CD4-positive, alpha-beta T cell treated with Interleukin-6 for 4 hours (primary cell): ENCODE data around the gene SLC8A2.

Experiments
- DNase-seq: peaks from one replicate; pipeline ENCODE4 v3.0.0-alpha.2; 2020; ENCODE audit warnings: mixed read lengths

The SLC8A2 gene, protein sequence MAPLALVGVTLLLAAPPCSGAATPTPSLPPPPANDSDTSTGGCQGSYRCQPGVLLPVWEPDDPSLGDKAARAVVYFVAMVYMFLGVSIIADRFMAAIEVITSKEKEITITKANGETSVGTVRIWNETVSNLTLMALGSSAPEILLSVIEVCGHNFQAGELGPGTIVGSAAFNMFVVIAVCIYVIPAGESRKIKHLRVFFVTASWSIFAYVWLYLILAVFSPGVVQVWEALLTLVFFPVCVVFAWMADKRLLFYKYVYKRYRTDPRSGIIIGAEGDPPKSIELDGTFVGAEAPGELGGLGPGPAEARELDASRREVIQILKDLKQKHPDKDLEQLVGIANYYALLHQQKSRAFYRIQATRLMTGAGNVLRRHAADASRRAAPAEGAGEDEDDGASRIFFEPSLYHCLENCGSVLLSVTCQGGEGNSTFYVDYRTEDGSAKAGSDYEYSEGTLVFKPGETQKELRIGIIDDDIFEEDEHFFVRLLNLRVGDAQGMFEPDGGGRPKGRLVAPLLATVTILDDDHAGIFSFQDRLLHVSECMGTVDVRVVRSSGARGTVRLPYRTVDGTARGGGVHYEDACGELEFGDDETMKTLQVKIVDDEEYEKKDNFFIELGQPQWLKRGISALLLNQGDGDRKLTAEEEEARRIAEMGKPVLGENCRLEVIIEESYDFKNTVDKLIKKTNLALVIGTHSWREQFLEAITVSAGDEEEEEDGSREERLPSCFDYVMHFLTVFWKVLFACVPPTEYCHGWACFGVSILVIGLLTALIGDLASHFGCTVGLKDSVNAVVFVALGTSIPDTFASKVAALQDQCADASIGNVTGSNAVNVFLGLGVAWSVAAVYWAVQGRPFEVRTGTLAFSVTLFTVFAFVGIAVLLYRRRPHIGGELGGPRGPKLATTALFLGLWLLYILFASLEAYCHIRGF

DNA sequence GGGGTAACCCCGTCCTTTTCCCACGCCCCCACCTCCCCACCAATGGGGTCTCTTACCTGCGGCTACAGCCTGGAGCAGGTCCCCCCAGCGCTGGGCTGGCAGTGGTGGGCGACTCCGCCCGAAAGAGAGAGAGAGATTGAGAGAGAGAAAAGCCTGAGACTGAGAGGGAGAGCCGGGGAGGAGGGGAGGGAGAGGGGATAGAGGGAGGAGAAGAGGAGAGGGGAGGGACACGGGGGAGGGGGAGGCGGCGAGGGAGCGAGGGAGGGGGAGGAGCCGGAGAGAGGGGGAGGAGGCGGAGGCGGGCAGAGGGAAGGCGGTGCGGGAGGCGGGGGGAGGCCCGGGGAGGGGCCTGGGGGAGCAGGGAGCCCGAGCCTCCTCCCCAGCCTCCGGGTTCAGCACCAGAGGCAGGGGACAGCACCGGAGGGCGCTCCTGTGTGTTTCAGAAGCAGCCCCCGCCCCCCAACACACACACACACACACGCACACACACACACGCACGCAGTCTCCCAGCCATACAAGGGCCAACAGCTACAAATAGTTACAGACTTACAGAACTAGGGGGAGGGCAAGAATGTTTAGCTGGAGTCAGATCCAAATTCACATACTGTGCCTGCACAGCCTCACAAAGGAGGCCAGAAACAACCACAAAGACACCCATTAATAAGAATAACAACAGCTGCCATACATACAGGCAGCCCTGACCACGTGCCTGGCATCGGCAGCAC lies at the start of gene SLC8A2:
TSS of gene SLC8A2 (minus strand) at position 161 of the 725 bp plus-strand sequence. CDS start 5,490 bp downstream, outside the sequence.
- peak; percentile 65 for DNase-seq

DNA sequence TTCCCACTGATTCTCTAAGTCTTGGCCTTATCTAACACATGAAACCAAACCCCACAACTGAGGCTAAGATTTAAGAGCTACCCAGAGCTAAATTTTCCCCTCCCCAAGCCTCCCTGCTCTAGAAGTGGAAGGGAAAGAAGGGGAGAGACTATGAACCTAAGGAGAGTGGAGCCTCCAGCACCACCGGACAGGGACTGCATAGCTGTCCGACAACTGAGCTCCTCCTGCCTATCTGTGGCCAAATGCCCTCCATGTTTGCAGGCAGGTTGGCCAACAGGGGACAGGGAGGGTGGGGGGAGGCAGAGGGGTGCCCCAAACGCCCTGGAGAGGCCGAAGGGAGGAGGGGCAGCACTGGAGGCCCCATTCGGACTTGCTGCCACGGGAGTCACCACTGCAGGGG lies 49.1 kb upstream of the SLC8A2 start:
- no peak for DNase-seq

DNA sequence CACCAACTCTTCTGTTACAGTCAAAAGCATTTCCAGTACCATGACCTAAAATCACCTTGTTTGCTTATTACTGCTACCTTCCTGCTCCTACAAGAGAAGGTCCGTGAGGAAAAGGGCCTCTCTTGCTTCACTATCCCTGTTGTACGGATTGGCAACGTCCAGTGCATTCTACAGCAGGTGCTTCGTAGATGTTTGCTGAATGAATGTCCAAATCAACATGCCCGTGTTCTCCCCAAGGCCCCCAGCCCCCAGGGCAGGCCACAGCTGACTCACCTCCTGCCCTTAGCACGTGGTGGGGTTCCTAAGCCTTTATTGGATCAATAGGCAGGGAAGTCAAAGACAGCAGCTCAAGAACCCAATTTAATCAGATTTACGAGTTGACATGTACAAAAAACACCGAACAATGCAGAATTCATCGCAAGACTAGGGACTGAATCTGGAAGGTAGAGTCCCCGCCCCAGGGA lies 48.7 kb upstream of the SLC8A2 start:
- DNase-seq = no peak

DNA sequence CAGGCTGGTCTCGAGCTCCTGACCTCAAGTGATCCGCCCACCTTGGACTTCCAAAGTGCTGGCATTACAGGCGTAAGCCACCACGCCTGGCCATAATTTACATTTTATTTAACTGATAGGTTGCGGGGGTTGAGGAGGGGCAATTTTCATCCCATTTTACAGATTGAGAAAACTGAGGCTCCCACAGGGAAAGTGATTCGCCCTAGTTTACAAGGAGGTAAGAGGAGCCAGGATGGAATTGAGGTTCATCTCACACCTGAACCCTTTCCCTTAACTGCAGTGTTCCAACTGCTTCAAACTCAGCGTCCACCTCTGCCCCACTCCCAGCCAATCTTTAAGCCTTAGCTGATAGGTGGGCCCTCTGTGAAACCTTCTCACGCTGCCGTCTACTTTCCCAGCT lies 47.2 kb upstream of the SLC8A2 start:
- no peak for DNase-seq

DNA sequence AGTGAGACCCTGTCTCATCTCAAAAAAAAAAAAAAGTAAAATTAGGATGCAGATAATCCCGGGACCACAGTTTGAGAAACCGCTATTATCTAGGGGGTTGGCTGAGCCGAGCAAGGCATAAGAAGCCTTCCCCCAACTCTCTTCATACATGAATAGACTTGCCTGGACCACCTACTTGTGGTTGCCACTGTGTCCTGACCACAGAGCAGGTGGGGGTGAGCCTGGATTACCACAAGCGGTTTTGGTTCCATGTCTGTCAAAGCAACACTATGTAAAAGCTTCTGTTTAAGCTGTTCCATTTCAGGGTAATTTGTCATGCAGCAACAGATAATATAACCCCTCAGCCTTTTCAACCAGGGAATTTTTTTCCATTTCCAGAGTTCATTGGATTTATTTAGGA lies 46.4 kb upstream of the SLC8A2 start:
- peak; percentile 52 for DNase-seq

DNA sequence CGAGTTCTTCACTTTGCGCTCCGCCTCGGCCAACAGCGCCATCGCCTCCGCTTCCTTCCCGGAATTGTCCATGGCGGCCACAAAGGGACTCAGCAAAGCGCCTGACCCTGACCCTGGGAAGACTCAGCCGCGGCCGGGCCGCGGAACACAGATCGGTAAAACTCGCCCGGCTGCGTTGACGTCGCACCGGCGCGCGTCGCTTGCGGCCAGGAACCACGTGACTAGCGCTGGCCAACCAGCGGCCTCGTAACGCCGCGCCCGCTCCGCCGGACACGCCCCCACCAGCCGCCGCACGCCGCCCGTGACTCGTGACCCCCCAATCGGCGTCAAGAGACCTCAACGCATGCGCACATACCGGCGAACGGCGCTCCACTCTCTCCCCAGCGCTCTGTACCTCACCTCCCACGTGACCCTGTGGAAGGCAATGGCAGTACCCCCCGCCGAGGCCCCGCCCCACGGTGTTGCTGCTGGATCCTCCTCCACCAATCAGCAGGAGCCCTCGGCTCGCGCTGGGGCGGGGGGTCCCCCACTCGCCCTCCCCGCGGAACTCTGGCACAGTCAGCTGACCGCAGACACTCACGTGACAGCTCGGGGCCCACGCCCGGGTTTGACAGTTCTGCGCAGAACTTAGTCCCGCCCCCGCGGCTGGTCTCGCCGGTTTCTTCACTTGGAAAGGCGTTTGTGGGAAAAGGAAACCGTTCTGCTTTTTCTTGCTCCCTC lies 43.3 kb upstream of the SLC8A2 start, which contains the start of gene NAPA:
TSS of gene NAPA (minus strand) at position 195 of the 720 bp plus-strand sequence. CDS start at position 72, 123 bp downstream.
- DNase-seq = peak; percentile 100

DNA sequence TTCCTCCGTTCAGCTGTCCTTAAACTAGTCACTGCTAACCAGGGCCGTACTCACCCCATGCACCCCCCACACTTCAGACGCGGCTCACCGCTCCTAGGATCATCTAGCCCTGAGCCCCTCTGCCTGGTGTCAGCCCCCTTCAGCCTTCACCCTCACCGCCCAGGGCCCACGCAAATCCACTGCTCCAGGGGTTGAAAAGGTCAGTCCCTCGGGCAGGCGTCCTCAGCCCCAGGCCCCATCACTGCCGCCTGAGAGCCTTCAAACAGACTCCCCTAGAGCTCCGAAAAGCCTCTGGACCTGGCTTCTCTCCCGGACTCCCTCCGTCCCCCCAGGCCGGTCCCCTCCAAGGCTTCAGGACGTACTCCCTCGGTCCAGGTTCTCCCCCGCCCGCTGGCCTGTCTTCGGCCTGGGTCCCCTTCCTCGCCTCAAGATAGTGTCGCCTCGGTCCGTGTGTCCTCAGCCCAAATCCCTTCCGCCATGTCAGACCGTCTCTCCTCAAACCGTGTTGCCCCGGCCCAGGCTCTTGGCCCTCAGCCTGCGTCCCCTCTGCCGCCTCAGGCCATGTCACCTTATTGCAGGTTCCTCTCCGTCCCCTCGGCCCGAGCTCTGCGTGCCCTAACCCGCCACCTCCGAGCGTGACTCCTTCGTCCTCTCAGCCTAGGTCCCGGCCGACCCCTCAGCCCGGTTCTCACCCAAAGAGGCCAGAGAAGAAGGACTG lies 42.6 kb upstream of the SLC8A2 start:
- DNase-seq = no peak

DNA sequence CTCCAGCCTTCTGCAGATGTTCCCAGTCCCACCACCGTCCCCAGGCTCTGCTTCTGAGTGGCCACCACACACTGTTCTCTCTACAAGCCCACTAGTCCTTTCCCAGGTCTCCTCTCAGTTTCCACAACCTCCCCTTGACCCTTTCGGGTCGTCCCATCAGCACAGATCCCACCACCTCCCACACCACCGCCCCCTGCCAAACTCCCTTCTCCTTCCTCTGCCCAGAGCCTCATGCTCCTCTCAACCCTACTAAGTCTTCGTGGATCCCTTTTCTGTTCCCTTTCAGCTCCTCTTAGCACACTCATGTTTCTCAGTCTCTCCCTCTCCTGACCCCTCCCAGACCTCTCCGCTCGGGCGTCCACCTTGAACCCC lies 41.2 kb upstream of the SLC8A2 start:
- DNase-seq = no peak

DNA sequence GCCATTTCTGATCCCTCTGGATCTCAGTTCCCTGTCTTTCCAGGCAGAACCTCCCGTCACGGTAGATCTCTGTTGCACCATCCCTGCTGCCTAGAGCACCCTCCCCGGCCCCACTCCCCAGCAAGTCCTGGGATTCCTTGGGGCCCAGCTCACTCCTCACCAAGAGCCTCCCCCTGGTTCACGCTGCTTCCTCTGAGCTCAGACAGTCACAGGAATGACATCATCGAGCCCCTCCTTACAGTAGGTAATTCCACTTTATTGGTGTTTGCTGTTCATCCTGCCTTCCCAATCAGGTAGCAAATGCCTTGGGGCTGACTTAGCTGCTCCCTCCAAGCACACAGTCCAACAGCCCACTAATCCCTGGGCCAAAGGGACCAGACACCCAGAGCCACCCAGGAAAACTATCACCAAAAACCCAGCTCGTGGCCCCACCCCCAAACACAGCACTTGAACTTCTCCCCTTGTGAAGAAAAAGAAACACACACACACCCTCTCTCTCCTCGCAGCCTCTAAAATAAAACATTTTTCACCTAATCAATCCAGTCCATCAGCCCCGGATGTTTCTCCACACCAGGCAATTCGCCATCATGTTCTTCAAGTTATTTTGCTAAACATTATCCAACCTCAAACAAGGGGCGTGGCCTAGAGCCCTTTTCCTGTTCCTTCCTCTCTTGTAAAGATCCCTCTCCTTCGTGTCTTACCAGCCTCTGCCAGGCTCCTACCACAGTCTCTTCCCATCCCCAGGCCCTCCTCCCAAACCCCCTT lies 40.7 kb upstream of the SLC8A2 start:
- peak; percentile 33 for DNase-seq

DNA sequence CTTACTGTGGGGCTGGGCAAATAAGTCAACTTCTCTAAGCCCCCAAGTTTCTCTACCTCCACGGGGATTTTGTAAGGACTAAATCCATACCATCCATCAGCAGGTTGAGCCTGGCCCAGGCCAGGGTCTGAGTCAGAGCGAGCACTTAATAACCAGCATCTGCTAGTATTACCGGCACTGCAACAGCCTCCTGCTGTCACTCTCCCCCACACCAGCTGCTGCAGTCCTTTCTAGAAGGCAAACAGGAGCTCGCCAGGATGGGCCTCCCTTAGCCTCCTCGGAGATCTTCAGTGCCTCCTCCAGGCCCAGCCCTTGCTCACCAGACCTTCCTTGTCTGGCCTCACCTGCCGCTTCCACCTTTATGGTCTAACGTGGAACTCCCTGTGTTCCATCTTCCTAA lies 40.0 kb upstream of the SLC8A2 start:
- DNase-seq = no peak

DNA sequence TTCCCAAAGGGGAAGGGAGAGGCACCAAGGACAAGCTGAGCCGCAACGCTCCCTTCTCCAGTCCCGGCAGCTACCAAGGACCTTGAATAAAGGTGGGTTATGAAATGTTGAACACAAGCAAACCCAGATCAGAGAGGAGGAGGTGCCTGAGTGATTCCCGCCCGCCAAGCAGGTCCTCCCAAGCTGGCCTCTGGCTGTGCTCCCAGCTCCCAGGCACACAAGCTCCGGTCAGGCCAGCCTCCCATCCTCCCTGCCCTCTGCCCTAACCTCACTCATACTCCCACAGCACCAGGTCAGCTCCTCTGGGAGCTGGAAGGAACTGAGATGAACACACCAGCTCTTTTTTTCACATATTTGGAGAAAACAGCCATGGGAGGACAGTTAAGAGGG lies 39.4 kb upstream of the SLC8A2 start:
- DNase-seq = no peak

DNA sequence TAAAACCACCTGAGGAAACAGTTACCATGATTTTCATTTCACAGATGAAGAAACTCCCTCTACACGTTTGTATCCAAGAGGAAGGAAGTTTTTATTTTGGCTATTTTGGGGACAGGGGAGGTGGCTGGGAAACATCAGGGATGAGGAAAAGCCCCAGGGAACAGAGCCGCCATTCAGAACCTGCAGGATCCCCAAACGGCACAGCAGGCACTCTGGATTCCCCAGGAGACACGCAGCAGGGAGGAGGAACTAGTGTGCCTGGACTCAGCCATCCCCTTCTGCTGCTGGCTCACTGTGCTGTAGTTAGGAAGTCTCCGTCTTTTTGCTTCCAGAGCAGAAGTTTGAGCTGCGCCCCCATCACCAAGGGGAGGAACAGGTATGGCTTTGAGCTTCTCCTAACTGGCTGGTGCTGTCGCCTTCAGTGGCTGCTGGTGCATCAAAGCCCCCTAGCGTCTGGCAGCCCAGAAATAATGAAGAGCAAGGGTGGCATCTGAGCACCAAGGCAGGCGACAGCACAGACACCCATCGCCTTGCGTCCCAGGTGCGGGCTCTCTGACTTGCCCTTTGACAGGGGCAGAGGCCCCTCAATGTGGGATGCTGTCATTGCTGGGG lies 38.9 kb upstream of the SLC8A2 start:
- DNase-seq = no peak

DNA sequence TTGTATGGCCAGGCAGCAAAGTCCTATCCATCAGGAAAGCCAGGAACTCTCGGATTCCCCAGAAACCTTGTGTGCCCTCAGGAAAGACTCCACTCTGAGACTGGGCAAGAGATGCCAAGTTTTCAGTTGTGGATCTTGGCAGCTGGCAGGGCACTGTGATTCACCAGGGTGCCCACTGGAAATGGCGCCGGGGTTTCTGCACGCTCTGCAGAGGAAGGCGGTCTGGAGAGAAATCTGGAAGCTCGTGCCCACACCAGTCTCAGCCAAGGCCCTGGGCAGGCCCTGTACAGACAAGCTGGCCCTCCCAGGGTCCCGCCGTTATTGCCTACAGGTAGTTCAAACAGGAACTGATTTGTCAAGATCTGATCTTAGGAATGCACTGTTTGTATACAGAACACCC lies 38.3 kb upstream of the SLC8A2 start:
- no peak for DNase-seq

DNA sequence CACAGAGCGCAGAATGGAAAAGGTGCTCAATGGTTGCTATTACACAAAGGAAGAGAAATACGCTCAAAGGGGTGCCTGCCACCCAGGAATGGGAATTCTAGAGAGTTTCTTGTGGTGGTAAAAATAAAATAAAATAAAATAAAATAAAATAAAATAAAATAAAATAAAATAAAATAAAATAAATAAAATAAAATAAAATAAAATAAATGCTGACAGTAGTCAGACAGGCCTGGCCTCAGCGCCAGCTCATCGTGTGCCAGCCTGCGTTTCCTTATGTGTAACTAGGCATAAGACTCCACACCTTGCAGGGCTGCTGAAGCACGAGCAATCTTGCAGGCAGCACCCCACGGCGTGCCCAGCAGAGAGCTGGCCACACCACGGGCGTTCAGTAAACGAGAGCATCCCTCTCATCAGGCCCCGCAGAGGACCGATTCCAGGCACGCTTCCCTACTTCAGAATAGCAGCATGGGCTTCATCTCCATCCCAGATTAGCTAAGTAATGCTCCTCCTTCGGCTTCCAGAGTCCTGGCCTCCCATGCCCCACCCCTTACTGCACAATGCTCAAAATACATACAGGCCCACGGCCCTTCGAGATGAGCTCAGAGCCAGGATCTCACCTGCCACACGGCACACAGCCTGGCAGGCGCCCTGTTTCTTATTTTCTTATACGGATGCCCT lies 37.6 kb upstream of the SLC8A2 start:
- no peak for DNase-seq

DNA sequence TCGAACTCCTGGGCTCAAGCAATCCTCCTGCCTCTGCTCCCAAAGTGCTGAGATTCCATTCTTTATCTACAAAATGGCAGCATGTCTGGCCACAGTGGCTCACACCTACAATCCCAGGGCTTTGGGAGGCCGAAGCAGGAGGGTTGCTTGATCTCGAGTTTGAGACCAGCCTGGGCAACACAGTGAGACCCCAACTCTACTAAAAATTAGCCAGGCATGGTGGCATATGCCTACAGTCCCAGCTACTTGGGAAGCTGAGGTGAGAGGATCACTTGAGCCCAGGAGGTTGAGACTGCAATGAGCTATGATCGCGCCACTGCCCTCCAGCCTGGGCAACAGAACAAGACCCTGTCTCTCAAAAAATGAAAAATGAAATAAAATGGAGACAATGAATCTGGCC lies 37.0 kb upstream of the SLC8A2 start:
- DNase-seq = no peak

DNA sequence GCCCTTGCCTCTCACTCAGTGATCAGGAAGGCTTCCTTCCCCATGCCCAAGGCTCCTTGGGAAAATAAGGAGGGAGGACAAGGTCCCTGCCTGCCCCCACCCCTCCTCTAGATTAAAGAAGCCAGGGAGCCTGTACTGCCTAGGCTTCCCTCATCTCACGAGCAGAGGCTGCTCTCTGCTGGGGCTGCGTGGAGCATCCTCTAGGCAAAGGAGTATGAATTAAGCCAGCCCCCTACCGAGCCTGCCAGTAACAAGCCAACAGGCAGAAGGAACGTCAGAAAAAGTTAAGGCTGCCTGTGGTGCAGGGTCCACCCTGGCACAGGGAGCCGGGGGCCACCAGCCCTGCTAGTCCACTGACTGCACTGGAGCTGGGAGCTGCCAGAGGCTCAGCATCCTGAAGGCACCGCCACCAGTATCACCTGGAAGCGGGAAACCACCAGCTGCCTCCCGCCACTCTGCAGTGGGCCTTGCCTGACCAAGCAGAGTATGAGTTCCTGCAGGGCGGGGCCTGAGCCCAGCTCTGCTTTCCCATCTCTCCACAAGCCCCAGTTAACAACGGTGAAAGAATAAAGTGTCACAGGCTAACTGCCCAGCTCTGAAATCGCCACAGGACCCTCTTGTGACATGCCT lies 36.3 kb upstream of the SLC8A2 start:
- DNase-seq = no peak

DNA sequence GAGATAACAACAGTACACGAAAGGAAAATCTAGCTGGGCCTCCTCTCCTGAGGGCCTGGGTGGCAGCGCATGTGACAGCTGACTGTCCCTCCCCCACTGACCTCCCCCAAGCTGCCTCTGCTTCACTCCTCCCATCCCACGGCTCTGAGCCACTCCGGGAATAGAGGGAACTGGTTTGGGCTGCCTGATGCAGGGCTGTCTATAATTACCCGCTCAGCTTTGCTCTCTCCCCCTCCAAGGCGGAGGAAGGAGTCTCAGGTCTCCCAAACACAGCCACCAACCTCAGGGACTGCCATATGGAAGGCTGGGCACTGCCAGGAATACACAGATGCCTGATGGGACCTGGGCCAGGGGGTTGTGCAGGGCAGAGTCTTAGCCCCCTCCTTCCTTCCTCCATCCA lies 35.3 kb upstream of the SLC8A2 start:
- no peak for DNase-seq

DNA sequence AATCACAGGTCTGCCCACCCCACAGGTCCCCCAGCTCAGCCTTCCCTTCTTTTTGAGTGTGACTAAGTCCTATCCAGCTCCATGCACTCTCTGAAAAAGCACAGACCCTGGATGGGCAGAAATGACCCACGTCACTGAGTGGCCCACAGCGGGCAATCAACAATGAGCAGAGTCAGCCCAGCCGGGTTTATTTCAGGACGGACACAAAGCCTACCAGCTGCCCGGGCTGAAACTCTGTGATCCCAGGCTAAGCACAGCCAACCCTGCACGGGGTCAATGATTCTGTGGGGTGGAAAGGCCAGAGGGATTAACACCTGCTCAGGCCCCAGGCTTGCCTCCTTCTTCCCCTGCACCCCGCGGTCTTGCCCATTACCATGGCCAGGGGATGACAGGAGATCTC lies 34.8 kb upstream of the SLC8A2 start:
- no peak for DNase-seq

DNA sequence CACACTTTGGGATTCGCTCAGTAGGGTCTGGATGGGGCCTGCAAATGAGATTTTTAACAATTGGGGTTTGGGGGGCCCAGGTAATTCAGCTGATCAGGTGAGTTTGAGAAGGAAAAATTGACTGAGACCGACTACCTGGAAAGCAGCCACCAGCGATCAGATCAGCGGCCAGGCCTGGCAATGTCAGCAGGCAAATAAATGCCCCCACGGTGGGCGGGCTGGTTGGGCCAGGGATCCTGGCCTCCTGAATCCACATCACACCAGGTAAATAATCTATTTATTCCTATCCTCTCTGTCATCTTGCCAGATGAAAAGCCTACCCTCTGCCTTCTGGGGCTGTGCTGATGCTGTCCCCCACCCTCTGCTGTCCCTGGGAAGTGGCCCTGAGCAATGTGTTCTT lies 33.8 kb upstream of the SLC8A2 start:
- no peak for DNase-seq

DNA sequence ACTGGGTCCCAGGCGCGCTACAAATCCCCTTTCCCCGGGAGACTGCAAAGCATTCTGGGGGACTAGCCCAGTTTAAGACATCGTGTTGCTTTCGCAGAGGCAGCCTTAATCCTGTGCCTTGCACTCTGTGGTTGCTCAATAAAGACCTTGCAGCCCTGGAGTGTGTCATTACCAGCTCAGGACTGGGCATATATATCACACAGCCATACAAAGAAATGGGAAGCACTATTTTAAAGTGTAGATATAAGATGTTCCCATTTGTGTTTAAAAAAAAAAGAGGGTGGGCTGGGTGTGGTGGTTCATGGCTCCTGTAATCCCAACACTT lies 32.1 kb upstream of the SLC8A2 start:
- no peak for DNase-seq
